ENCODE results near the gene IFT25. TPM values are rescaled to one million over a fixed set of nuclear protein-coding genes. Genes with fewer than 3 reads are reported as not detected.

Gene IFT25
- total and polyA plus RNA-seq, 2 donors (not counting 1 experiment from before 2014, with no cell fraction given): 27.6 to 37.6 TPM

DNA sequence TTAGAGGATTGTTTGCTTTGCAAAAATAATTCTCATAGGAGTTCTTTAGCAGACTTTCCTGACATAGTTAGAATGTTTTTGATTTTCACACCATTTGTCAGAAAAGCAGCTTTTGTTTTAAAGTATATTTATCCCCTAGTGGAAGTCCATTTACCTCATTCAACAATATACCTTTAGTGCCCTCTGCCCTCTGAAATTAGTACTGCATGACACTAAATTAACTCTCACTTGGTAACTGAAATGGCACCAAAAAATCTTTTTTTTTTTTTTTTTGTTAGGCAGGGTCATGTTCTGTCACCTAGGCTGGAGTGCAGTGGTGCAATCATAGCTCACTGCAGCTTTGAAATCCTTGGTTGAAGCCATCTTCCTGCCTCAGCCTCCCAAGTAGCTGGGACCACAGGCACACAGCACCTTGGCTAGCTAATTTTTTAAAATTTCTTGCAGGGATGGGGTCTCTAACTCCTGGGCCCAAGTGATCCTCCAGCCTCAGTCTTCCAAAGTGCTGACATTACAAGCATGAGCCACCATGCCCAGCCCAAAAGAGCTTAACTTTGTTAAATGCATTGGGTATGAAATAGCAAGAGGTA lies 14.3 kb upstream of the IFT25 start:
- peaks cover 13% of the 10 kb centered on the region for H3K36me3 ChIP-seq (ENCODE audit: control insufficient read depth, insufficient read depth, low read length)
- H3K4me3 ChIP-seq (replicated peaks in 1 of 4; ENCODE audit: control extremely low read depth in 1 of 4, insufficient read depth in 1 of 4, low read depth in 3 of 4, low read length in 4 of 4): no peak overlapping the region
- H3K4me1 ChIP-seq (ENCODE audit: control insufficient read depth, extremely low read depth, insufficient read depth, low read length): peaks cover 7% of the 10 kb centered on the region
- peaks cover 2% of the 10 kb centered on the region for H3K79me2 ChIP-seq (ENCODE audit: control insufficient read depth, insufficient read depth, low read length)
- peak in 1 of 2 donors; percentile 35 for DNase-seq (ENCODE audit: low read depth in 2 of 2)
- TF ChIP-seq EZH2 (IDR thresholded peaks at IDR 0.05; ENCODE audit: low read length, missing control alignments): no peak
- TF ChIP-seq, protein P1, sequence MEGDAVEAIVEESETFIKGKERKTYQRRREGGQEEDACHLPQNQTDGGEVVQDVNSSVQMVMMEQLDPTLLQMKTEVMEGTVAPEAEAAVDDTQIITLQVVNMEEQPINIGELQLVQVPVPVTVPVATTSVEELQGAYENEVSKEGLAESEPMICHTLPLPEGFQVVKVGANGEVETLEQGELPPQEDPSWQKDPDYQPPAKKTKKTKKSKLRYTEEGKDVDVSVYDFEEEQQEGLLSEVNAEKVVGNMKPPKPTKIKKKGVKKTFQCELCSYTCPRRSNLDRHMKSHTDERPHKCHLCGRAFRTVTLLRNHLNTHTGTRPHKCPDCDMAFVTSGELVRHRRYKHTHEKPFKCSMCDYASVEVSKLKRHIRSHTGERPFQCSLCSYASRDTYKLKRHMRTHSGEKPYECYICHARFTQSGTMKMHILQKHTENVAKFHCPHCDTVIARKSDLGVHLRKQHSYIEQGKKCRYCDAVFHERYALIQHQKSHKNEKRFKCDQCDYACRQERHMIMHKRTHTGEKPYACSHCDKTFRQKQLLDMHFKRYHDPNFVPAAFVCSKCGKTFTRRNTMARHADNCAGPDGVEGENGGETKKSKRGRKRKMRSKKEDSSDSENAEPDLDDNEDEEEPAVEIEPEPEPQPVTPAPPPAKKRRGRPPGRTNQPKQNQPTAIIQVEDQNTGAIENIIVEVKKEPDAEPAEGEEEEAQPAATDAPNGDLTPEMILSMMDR (conservative IDR thresholded peaks at IDR 0.05 in 1 of 2, IDR thresholded peaks at IDR 0.05 in 1 of 2; ENCODE audit: low read depth in 1 of 2, low read length in 2 of 2): peak; percentile 17 to 47
- no peak overlapping the region for H3K4me2 ChIP-seq (ENCODE audit: extremely low read depth, insufficient read depth, low read length)
- no peak overlapping the region for H2AFZ ChIP-seq (ENCODE audit: low read length)
- H3K9ac ChIP-seq (ENCODE audit: insufficient read depth, low read length): no peak overlapping the region
- H3K27ac ChIP-seq (ENCODE audit: insufficient read depth, low read length): no peak overlapping the region
- no peaks in the 10 kb centered on the region for H3K27me3 ChIP-seq (ENCODE audit: control insufficient read depth, insufficient read depth, low read length)
- no peaks in the 10 kb centered on the region for H3K9me3 ChIP-seq (ENCODE audit: control insufficient read depth, insufficient read depth, low read depth, low read length)
- H4K20me1 ChIP-seq (ENCODE audit: control insufficient read depth, extremely low read depth, insufficient read depth, low read length): no peaks in the 10 kb centered on the region

DNA sequence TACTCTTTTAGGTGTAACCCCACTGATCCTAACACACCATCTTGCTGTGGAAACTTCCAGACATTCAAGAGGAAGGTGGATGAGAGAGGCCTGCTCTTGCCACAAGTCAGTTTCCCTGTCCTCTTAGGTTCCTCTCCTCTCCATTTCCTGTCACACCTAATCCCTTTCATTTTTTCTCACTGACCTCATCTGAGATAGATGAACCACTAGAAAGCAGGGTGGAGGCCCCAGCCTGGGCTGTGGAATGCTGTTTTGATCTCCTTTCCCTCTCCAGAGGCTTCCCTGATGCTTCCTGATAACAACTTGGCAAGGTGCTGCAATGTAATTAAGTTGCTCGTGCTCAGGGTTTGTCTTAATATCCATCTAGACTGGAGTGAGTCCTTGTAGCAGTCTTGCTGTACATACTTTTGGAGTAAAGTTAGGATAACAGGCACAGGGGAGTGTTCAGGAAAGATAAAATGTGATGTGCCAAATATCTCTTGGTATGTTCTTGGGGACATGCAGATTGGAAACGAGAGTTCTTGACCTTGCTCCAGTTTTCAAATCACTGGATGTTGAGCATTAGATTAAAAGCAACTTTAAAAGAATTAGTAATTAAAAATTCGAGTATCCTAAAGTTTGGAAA lies 11.8 kb upstream of the IFT25 start:
- Histone ChIP-seq H3K4me3 (replicated peaks in 1 of 4; ENCODE audit: control extremely low read depth in 1 of 4, insufficient read depth in 1 of 4, low read depth in 3 of 4, low read length in 4 of 4) (no peak overlapping the region), H3K9me3 (ENCODE audit: control insufficient read depth, insufficient read depth, low read depth, low read length) (no peaks in the 10 kb centered on the region), H3K36me3 (ENCODE audit: control insufficient read depth, insufficient read depth, low read length) (peaks cover 8% of the 10 kb centered on the region), H4K20me1 (ENCODE audit: control insufficient read depth, extremely low read depth, insufficient read depth, low read length) (no peaks in the 10 kb centered on the region), H3K4me2 (ENCODE audit: extremely low read depth, insufficient read depth, low read length) (peak overlapping the region; percentile 60), H3K27ac (ENCODE audit: insufficient read depth, low read length) (peak overlapping the region; percentile 39), H3K79me2 (ENCODE audit: control insufficient read depth, insufficient read depth, low read length) (peaks cover 2% of the 10 kb centered on the region), H3K4me1 (ENCODE audit: control insufficient read depth, extremely low read depth, insufficient read depth, low read length) (peaks cover 7% of the 10 kb centered on the region), H3K27me3 (ENCODE audit: control insufficient read depth, insufficient read depth, low read length) (no peaks in the 10 kb centered on the region), H2AFZ (ENCODE audit: low read length) (no peak overlapping the region), H3K9ac (ENCODE audit: insufficient read depth, low read length) (no peak overlapping the region)
- TF ChIP-seq EZH2 (IDR thresholded peaks at IDR 0.05; ENCODE audit: low read length, missing control alignments): no peak
- TF ChIP-seq, protein P1 (conservative IDR thresholded peaks at IDR 0.05 in 1 of 2, IDR thresholded peaks at IDR 0.05 in 1 of 2; ENCODE audit: low read depth in 1 of 2, low read length in 2 of 2): no peak
- DNase-seq (ENCODE audit: low read depth in 2 of 2): peak in 1 of 2 donors; percentile 75

DNA sequence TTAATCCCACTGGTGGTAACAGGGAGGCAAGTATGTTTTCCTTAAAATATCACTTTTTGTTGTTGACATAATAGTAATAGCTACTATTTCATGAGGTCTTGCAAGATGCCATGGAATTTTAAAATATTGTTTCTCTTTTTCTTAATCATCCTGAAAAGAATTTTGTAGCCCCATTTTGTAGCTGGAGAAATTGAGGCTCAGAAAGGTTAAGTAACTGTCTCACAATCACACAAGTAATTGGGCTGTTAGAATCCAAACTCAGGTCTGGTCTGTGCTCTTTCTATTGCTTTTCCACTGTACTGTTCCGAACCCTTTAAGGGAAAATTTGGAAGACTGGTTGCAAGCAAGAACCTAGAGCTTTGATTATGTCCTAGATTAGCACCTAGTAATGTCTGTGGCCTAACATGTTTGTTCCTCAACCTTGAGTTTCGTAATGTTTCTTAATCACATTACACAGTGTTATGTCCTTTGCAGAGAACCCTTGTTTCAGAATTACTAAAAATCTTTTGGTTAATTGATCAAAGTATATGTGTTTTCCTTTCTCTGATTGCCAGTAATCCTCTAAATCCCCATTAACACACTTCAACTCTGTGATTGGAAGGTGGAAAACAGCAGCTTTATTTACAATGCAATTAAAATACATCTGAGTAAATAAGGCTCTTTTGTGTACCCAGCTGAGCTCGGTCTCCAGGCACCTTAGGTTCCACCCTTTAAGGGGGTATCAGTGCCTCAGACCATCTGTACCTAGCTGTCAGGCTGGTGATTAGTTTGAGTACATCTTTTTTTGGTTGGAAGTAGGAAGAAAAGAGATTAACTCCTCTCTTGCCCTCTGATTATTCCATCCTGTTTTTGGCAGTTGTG lies 11.0 kb upstream of the IFT25 start:
- peaks cover 11% of the 10 kb centered on the region for H3K36me3 ChIP-seq (ENCODE audit: control insufficient read depth, insufficient read depth, low read length)
- TF ChIP-seq, protein P1 (conservative IDR thresholded peaks at IDR 0.05 in 1 of 2, IDR thresholded peaks at IDR 0.05 in 1 of 2; ENCODE audit: low read depth in 1 of 2, low read length in 2 of 2): no peak
- TF ChIP-seq EZH2 (IDR thresholded peaks at IDR 0.05; ENCODE audit: low read length, missing control alignments): no peak
- H3K9ac ChIP-seq (ENCODE audit: insufficient read depth, low read length): no peak overlapping the region
- peak in 1 of 2 donors; percentile 29 for DNase-seq (ENCODE audit: low read depth in 2 of 2)
- peaks cover 7% of the 10 kb centered on the region for H3K4me1 ChIP-seq (ENCODE audit: control insufficient read depth, extremely low read depth, insufficient read depth, low read length)
- peak overlapping the region; percentile 39 for H3K27ac ChIP-seq (ENCODE audit: insufficient read depth, low read length)
- H3K4me2 ChIP-seq (ENCODE audit: extremely low read depth, insufficient read depth, low read length): peak overlapping the region; percentile 15
- no peak overlapping the region for H3K4me3 ChIP-seq (replicated peaks in 1 of 4; ENCODE audit: control extremely low read depth in 1 of 4, insufficient read depth in 1 of 4, low read depth in 3 of 4, low read length in 4 of 4)
- no peaks in the 10 kb centered on the region for H4K20me1 ChIP-seq (ENCODE audit: control insufficient read depth, extremely low read depth, insufficient read depth, low read length)
- no peaks in the 10 kb centered on the region for H3K9me3 ChIP-seq (ENCODE audit: control insufficient read depth, insufficient read depth, low read depth, low read length)
- no peak overlapping the region for H2AFZ ChIP-seq (ENCODE audit: low read length)
- H3K27me3 ChIP-seq (ENCODE audit: control insufficient read depth, insufficient read depth, low read length): no peaks in the 10 kb centered on the region
- peaks cover 2% of the 10 kb centered on the region for H3K79me2 ChIP-seq (ENCODE audit: control insufficient read depth, insufficient read depth, low read length)
